Measurements from ENCODE around the gene FN1.

The FN1 gene

GRCh38 chr2:215407061-215407460 is 28.8 kb downstream of the FN1 start:
- DNase-seq (ENCODE audit: low spot score), result no peak

GRCh38 chr2:215405722-215406581 is 29.9 kb downstream of the FN1 start:
- DNase-seq (ENCODE audit: low spot score), result no peak

- DNase-seq (ENCODE audit: low spot score), result no peak
Measured at GRCh38 chr2:215404348-215405012, 31.4 kb downstream of the FN1 start.

DNA sequence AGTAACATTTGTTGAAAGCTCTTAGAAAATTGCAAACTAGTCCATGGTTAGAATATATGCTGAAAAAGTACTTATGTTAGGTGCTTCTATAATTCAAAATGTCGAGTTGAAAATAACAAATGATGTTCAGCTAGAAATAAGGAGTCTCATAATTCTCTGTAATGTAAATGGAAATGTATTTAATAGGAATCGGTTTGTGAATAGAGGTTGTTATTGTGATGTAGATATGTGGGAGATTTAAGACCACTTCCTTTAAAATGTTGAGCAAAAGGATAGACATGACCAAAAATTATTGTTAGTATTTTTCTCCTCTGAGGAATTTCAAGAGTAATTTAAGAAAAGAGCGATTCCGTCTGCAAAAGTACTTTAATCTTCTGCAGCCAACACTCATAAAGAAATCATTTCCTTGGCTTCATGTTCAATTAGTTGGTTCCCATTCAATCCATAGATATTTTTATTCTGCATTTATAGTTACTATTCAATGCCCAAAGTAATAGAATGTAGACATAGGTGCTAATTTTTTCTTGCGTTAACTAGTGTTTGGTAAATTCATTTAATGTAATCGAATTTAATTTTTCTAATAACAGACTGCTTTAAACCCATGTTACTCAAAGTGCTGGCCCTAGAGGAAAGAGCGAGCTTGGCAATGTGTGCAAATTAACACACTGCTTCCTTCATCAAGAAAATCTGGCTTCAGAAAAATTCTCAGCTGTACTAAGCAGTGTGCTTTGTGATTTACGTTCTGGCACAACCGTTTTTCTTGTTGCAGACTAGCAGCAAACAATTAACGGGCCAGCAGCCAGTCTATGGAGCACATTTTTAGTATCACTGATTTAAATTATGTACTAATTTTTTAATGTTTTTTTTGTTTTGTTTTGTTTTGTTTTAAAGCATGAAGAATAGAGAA is 32.2 kb downstream of the FN1 start:
- no peak for DNase-seq (ENCODE audit: low spot score)

DNA sequence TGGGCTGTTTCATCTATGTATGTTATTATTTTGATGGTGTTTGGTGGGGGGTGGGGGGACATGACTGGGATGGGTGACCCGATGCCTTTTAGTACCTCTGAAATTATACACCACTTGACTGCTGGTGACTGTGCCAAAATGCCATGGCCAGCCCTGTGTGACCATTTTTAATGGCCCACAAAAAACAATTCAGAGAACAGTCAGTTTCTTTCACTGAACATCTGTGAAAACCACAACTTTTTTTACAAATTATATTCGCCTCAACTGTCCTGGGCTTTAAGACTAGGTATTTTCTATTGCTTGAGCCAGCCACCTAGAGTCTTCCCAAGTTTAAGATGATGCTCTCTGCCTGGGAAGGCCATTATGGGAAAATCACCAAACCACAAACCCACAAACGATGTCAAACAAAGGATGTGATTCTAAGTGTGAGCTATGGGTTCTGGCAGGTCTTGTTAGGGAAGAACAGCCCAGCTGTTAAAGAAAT is 33.9 kb downstream of the FN1 start:
- DNase-seq (ENCODE audit: low spot score), result no peak

DNA sequence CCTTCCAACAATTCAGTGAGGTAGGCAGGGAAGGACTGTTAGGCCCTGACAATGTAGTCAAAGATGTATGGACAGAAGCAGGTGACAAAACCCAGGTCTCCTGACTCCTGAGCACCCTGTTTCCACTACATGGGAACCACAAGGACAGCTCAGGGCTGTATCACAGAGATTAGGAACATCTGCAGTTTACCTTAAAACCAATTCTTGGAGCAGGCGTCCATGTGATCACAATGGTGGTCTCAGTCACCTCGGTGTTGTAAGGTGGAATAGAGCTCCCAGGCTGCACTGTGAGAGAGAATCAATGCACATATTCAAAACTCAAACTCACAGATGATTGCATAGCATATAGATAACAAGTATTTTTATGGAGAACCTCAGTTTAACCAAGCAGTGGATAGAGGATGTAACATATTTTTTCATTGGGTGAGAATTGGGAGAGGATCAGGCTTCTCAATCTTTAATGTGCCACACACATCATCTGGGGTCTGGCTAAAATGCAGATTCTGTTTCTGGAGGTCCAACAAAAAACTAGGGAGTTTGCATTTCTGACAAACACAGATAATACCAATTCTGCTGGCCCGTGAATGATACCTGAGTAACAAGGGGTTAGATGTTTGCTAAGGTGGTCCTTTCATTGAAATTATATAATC is 36.7 kb downstream of the FN1 start:
- DNase-seq (ENCODE audit: low spot score), result no peak

DNA sequence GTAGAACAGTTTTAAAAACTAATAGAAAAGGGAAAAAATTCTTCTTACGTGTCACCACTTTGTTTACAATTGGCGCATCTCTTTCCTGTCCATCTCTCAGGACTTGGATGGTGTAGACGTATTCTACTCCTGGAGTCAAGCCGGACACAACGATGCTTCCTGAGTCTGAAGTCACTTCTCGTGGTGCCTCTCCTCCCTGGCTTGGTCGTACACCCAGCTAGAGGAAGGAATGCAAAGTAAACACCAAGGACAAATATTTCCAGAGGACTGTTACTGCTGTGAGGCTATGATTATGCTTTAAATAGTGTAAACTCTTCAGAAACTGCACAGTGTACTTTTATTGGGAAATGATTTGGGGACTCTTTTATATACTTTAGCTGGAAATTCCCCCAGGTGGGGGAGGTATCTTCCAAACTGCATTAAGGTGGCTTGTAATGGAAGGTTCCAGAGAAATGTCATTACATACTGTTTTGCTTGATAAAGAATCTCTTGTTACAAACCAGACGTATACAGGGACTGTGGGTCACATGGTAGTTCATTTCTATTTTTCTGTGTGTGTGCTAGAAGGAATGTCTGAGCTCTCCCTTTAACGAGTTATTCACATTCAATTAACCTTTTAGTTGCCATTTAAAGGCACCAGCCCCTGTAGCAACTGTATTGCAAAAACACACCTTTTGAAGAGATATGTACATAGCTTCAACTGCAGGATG is 38.1 kb downstream of the FN1 start:
- no peak for DNase-seq (ENCODE audit: low spot score)

GRCh38 chr2:215396595-215397313 is 39.1 kb downstream of the FN1 start:
- no peak for DNase-seq (ENCODE audit: low spot score)

DNA sequence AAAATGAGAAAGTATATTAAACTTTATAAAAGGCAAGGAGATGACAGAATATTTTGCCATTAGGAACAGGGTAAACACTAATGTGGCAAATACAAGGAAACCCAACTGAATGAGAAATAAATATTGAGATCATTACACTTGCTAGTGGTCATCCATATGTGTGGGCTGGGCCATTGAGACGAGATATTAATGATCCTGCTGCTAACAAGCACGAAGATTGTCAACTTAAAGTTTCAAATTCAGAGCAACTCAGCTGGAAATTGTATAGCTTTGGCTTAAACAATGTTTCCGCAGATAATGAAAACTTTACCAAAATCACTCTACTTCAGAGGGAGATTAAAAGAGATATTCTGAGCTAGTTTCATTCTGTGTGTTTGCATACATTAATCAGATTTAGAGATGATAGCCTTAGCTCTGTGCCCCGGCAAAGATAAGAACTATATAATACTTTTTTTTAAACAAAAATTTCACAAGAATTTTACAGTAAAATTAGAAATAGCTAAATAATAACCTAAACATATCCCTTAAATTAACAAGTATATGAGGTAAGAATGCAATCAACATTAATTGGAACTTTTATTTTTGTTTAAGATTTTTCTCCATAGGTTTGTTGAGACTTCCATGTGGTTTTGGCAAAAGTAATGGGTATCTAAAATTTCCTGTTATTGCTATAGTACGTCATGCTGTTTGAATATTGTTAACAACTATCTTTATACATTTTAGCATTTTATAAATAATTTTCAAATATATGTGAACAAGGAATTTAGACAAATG is 40.0 kb downstream of the FN1 start:
- no peak for DNase-seq (ENCODE audit: low spot score)

DNA sequence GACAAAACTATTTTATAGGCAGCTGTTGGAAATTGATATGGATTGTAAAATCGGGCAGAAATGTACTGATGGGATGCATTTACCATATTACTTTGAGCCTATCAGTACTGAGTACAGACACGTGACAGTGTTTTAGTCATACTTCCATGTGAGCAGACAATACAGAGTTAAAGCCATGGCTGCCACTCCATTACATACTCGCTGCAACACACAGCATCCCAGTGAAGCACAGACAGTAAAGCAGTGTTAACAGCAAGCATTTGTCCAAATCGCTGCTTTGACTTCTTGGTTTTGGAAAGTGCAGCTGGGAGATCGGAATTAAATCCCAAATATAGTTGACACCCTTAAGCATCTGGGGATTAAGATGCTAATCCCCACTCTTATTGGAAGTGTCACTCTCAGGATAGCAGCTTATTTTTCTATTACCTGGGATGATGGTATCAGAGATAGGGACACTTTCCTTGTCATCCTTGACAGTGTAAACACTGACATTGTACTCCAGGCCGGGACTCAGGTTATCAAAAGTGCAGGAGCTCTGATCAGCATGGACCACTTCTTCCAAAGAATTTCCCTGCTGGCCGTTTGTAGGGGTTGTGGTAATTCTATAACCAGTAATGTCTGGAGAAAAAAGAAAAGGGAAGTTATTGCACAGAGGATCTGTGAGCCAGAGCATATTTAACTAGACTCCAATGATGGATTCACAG is 41.6 kb downstream of the FN1 start:
- no peak for DNase-seq (ENCODE audit: low spot score)

DNA sequence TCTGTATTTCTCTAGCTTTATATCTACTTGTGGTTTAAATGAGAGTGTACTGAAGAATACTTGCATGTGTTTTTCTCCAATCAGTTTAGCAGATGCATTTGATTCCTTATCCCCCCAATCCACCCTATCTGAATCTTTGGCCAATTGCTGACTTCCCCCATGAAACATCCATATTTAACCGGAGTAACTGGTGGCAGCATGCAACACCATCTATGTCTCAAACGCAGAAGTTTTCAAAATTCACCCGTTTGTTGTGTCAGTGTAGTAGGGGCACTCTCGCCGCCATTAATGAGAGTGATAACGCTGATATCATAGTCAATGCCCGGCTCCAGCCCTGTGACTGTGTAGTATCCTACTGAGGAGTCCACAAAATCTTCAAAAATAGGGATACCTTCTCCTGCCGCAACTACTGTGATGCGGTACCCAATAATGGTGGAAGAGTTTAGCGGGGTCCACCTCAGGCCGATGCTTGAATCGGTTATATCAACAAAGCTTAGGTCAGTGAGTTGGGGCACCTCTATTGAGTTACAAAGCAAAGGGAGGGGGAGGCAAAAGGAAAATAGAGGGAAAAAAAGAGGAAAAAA is 43.1 kb downstream of the FN1 start:
- no peak for DNase-seq (ENCODE audit: low spot score)

DNA sequence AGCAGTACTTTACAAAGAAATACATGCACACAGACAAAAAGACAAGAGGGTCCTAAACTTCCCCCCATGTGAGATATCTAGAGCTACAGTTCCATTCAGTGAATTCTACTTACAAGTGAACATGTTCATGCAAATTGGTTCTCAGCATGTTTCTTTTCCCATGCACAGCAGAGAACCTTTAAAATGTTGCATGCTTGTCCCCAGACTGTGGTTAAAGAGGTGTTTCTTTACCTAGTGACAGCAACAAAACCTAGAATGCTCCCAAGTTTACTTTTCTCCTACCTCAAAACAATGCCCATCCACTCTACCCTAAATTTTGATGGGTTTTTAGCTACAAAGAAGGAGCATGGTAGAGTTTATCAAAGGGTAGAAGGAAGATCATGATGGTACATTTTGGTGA is 43.7 kb downstream of the FN1 start:
- DNase-seq (ENCODE audit: low spot score), result no peak

GRCh38 chr2:215391531-215391930 is 44.3 kb downstream of the FN1 start:
- peak; percentile 11 for DNase-seq (ENCODE audit: low spot score)

- DNase-seq (ENCODE audit: low spot score), result no peak
Measured at GRCh38 chr2:215390550-215390913, 45.3 kb downstream of the FN1 start.

DNA sequence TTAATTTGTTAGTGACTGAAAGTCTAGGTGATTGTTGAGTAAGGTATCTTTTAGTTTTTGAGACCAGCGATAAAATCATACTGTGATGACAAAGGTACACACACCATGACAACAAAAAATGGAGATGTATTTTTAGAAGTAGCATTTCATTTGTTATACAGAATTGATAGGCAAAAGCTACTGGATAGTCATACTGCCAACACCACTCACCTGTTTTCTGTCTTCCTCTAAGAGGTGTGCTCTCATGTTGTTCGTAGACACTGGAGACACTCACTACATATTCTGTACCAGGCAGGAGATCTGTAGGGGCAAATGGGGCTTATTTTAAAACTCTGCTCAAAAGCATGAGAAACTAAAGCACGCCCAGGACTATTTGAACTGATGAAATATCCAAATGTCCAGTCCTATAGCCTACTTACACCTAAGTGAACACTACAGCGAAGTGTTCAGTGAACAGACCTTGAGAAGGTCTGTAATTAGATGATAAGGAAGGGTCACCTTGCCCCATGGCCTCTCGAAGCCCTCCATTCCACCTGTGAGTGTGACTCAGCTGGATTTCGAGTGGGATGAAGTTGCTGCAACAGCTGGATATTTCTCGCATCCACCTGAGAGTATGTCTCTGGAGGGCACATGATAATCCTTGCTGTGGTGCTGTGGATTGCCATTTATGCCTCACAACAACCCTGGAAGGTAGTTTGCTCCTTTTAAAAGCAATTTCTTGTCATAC is 47.7 kb downstream of the FN1 start:
- no peak for DNase-seq (ENCODE audit: low spot score)

GRCh38 chr2:215386566-215386965 is 49.3 kb downstream of the FN1 start:
- no peak for DNase-seq (ENCODE audit: low spot score)

GRCh38 chr2:215384710-215385109 is 51.2 kb downstream of the FN1 start:
- DNase-seq (ENCODE audit: low spot score), result no peak

DNA sequence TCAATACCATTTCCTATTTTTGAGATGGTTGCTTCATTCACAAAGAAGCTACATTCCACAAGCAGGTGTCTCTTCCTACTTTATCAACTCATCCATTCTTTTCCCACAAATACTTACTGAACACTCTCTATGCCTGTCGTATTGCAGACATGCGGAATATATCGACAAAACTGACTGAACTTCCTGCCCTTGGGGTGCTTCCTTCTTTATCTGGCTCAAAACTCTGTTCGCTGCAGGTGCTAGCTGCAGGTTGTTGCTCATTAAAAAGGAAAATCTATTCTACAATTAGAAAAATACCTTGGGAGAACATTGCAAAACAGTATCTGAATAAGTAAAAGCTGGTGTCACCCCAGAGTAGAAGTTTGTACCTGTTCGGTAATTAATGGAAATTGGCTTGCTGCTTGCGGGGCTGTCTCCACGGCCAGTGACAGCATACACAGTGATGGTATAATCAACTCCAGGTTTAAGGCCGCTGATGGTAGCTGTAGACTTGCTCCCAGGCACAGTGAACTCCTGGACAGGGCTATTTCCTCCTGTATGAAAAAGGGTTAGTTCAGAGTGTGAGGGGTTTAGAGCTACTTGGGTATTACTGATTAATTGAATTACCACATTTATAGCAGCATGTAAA is 52.1 kb downstream of the FN1 start:
- no peak for DNase-seq (ENCODE audit: low spot score)

Data from germinal center (tissue), 1 donor.